ENCODE data around the gene INCA1.

The INCA1 gene

DNA sequence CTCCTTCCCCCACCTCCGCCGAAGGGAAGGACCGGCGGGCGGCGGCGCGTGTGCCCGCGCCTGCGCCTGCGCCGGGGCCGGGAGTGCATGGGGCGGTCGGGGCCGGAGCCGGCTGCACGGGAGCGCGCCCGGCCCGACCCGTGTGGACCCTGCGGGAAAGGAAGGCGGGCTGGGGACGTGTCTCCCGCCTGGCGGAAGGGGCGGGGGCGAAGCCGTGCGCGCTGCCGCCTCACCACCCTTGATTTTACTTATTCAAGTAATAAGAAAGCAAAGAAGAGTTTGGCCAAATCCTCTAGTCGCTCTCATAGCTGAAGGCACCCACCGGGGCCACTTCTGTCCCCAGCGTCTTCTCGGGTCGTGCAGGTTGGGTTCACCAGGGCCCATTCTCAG, 48.4 kb downstream of the INCA1 start:
- peak overlapping the region; percentile 93 for H3K4me3 ChIP-seq (ENCODE audit: low read depth, low read length)
- DNase-seq (ENCODE audit: low read depth) = no peak
- no peak for TF ChIP-seq CTCF (IDR thresholded peaks at IDR 0.05; ENCODE audit: low read depth, low read length, missing control alignments)

DNA sequence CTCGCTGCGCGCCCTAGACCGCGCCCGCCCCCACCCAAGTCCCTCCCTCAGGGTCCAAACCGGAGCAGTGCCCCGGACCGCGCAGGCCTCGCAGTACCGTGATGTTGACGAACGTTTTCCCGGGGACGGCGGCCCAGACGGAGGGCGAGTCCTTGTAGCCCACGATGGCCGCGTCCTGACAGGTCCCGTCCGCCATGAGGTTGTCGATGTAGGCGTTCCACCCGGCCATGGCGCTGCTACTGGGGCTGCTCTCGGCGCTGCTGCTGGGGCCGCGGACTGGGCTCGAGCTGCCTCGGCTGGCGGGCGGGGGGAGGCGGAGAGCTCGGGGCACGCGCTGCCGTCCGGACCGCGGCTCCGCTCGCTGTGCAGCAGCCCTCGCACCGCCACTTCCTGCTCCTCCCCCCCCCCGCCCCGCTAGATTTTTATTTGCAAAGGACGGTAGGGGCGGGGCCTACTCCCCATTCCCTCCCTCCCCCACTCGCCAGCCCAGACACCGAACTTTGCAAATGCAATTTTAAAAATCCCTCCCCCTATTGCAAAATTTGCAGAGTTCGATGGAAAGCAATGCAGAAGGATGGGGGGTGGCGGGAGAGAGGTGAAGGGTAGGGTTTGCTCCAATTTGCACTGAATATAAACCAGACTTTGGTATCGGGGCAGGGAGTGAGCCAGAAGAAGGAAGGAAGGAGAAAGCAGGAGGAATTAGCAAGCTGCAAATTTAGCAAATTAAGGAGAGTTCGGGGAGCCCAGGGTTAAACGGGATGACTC, 49.0 kb downstream of the INCA1 start, which contains the start of gene PFN1:
Gene PFN1, minus strand, starts transcription at position 365 of the 765 bp plus-strand sequence. Its CDS starts 136 bp downstream, at position 229.
- DNase-seq (ENCODE audit: low read depth) = peak; percentile 78
- H3K4me3 ChIP-seq (ENCODE audit: low read depth, low read length) = peak within 1 kb of the TSS; percentile 93
- TF ChIP-seq CTCF (IDR thresholded peaks at IDR 0.05; ENCODE audit: low read depth, low read length, missing control alignments) = no peak

DNA sequence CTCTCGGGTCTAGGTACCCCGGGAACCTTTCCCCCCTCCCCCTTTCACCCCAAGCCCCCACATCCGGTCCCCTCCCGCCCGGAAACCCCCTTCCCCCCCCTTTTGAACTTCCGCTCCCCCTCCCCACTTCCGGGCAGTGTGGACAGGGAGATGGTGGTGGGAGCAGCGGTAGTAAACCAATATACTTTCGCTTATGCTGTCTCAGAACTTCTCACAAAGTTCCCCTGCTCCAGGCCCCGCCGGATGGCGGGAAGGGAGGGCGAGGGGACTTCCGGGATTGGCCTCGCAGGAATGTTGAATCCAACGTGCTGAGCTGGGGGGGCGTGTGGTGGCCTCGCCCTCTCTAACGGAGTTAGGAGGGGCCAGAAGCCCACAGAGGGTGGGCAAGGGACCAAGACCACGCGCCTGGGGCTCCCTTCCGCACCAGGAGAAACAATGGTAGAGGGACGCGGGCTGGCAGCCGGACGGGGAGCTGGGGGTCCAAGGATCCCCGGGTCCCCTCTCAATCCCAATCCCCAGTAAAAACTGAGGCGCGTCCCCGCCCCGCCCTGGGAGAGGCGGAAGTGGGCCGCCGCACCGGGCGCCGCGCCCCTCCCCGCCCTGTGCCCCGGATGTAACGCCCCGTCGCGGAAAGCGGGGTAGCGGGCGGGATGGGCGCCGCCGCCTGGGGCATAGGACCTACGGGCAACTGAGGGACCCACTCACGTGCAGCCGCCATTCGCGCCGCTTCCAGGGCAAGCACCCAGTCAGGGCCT, 49.7 kb downstream of the INCA1 start:
- no peak for DNase-seq (ENCODE audit: low read depth)
- no peak for TF ChIP-seq CTCF (IDR thresholded peaks at IDR 0.05; ENCODE audit: low read depth, low read length, missing control alignments)
- peak overlapping the region; percentile 93 for H3K4me3 ChIP-seq (ENCODE audit: low read depth, low read length)

GRCh38 chr17:4947010-4947410, 50.3 kb downstream of the INCA1 start:
- no peak for TF ChIP-seq CTCF (IDR thresholded peaks at IDR 0.05; ENCODE audit: low read depth, low read length, missing control alignments)
- no peak for DNase-seq (ENCODE audit: low read depth)
- H3K4me3 ChIP-seq (ENCODE audit: low read depth, low read length) = peak overlapping the region; percentile 93

DNA sequence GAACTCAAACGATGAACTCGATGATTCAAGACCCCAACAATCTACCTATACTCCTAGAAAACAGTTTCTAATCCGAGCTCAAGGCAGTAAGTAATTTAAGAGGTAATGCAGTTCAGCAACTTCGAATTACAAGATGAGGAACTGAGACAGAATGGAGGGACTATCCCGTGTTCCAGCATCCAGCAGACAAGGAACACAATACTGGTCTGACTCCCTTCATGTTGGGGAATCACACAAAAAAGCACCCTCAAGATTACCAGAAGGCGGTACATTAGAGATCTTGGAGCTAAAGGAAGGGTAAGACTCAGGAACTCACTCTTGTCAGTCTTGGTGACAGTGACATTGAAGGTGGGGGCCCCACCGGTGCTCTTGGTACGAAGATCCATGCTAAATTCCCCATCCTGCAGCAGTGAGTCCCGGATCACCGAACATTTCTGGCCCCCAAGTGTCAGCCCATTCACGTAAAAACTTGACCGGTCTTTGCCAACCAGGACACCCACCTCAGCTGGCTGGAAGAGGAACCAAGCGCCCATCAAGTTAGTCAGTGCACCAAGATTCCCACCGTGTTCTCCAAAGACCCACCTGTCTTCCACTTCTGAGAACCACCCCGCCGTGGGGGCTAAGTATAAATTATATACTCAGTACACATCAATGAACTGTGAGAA, 50.9 kb downstream of the INCA1 start:
- no peak for TF ChIP-seq CTCF (IDR thresholded peaks at IDR 0.05; ENCODE audit: low read depth, low read length, missing control alignments)
- peak overlapping the region; percentile 93 for H3K4me3 ChIP-seq (ENCODE audit: low read depth, low read length)
- no peak for DNase-seq (ENCODE audit: low read depth)

DNA sequence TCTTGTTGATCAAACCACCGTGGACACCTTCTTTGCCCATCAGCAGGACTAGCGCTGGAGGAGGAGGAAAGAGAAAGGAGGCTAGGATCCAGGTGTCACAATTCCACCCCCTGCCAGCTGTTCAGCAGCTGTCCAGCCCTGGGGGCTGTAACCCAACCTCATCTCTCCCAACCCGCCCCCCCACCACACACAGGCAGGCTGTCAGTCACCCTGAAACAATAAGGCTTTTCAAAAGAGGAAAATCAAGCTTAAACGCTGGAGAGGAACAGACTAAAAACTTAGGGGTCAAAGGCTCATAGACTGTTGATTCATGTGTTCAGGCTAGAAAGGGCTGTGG, 51.4 kb downstream of the INCA1 start:
- DNase-seq (ENCODE audit: low read depth) = no peak
- TF ChIP-seq CTCF (IDR thresholded peaks at IDR 0.05; ENCODE audit: low read depth, low read length, missing control alignments) = no peak
- peak overlapping the region; percentile 93 for H3K4me3 ChIP-seq (ENCODE audit: low read depth, low read length)
